HEK293 (cell line): ENCODE data around the gene MAML3.

Source experiments
- CTCF ChIA-PET: fragments of 350-600 bp; formaldehyde crosslinking; extraction: SDS; loops from one replicate; lab custom pipeline; 2021; ENCODE audit warnings: antibody characterized with exemption; lab: Yijun Ruan, JAX
- POLR2A ChIA-PET: fragments of 300-600 bp; formaldehyde crosslinking; extraction: SDS; loops from one replicate; lab custom pipeline; 2020; ENCODE audit warnings: antibody characterized with exemption, inconsistent platforms; lab: Yijun Ruan, JAX
- H3K27ac ChIP-seq: fragments of 200-500 bp; sonication (Bioruptor generic); 2 replicates; pipeline ENCODE4 v1.5.1; 2014; ENCODE audit warnings: low read depth, low read length, control low read depth, inconsistent platforms; ENCODE audit errors: extremely low read depth
- H3K36me3 ChIP-seq, 2 experiments: fragments of 200-500 bp in 1 of 2; sonication (Bioruptor generic) in 1 of 2; 1 replicate in 1 of 2; 2 replicates in 1 of 2; pipeline ENCODE4 v1.5.1; 2014 to 2017; ENCODE audit warnings: inconsistent platforms in 2 of 2, low read length in 2 of 2; ENCODE audit not compliant: control insufficient read depth in 2 of 2, insufficient read depth in 1 of 2
- H3K4me1 ChIP-seq: fragments of 200-500 bp; sonication (Bioruptor generic); 2 replicates; pipeline ENCODE4 v1.5.1; 2014; ENCODE audit warnings: mild to moderate bottlenecking, low read length, inconsistent platforms; ENCODE audit not compliant: control insufficient read depth, insufficient read depth
- H3K4me3 ChIP-seq: 2 replicates; pipeline ENCODE4 v1.5.1; 2011; ENCODE audit warnings: low read depth, mild to moderate bottlenecking, control low read depth, low read length, moderate library complexity
- H3K9me3 ChIP-seq: fragments of 200-500 bp; sonication (Bioruptor generic); 2 replicates; pipeline ENCODE4 v1.5.1; 2014; ENCODE audit warnings: low read depth, low read length, inconsistent platforms; ENCODE audit not compliant: control insufficient read depth, insufficient read depth
- GFI1B ChIP-seq: fragments of 450-650 bp; formaldehyde crosslinking; IDR thresholded peaks from 2 replicates; pipeline ENCODE4 v1.5.1; 2016; ENCODE audit warnings: missing biosample characterization, missing genetic modification characterization
- GLI4 ChIP-seq: fragments of 450-650 bp; formaldehyde crosslinking; IDR thresholded peaks from 2 replicates; pipeline ENCODE4 v1.5.1; 2016; ENCODE audit warnings: missing biosample characterization, missing genetic modification characterization
- IKZF3 ChIP-seq: fragments of 450-650 bp; IDR thresholded peaks from 2 replicates; pipeline ENCODE4 v1.5.0; 2018; ENCODE audit warnings: missing biosample characterization, mild to moderate bottlenecking, missing genetic modification characterization, moderate library complexity
- INSM2 ChIP-seq: fragments of 450-650 bp; formaldehyde crosslinking; IDR thresholded peaks from 2 replicates; pipeline ENCODE4 v1.5.1; 2016; ENCODE audit warnings: missing biosample characterization, missing genetic modification characterization
- MZF1 ChIP-seq: fragments of 450-650 bp; formaldehyde crosslinking; IDR thresholded peaks from 2 replicates; pipeline ENCODE4 v1.5.1; 2017; ENCODE audit warnings: missing biosample characterization, missing genetic modification characterization, borderline replicate concordance
- PRDM10 ChIP-seq: fragments of 450-650 bp; formaldehyde crosslinking; IDR thresholded peaks from 2 replicates; pipeline ENCODE4 v1.5.1; 2016; ENCODE audit warnings: missing biosample characterization, missing genetic modification characterization
- SETDB1 ChIP-seq: IDR thresholded peaks from one replicate; pipeline ENCODE4 v1.6.1; 2017; ENCODE audit warnings: mild to moderate bottlenecking, low read length, moderate library complexity, mixed read lengths; ENCODE audit not compliant: insufficient read length
- ZNF114 ChIP-seq: fragments of 450-650 bp; formaldehyde crosslinking; IDR thresholded peaks from 2 replicates; pipeline ENCODE4 v1.5.0; 2017; ENCODE audit warnings: missing biosample characterization, missing genetic modification characterization
- ZNF341 ChIP-seq: fragments of 450-650 bp; formaldehyde crosslinking; IDR thresholded peaks from 2 replicates; pipeline ENCODE4; 2016; ENCODE audit warnings: low read depth, missing biosample characterization, missing genetic modification characterization
- ZNF366 ChIP-seq: fragments of 450-650 bp; formaldehyde crosslinking; conservative IDR thresholded peaks from 2 replicates; pipeline ENCODE4 v1.5.1; 2016; ENCODE audit warnings: missing biosample characterization, missing genetic modification characterization
- ZNF514 ChIP-seq: fragments of 450-650 bp; formaldehyde crosslinking; IDR thresholded peaks from 2 replicates; pipeline ENCODE4 v1.5.1; 2016; ENCODE audit warnings: missing biosample characterization, missing genetic modification characterization
- ZNF549 ChIP-seq: fragments of 450-650 bp; IDR thresholded peaks from 2 replicates; pipeline ENCODE4 v1.5.1; 2018; ENCODE audit warnings: missing biosample characterization, missing genetic modification characterization, mild to moderate bottlenecking, inconsistent platforms, moderate library complexity
- ZNF624 ChIP-seq: fragments of 450-650 bp; formaldehyde crosslinking; IDR thresholded peaks from 2 replicates; pipeline ENCODE4 v1.5.1; 2017; ENCODE audit warnings: missing biosample characterization, missing genetic modification characterization
- ZNF664 ChIP-seq: fragments of 450-650 bp; formaldehyde crosslinking; IDR thresholded peaks from 2 replicates; pipeline ENCODE4 v1.5.1; 2016; ENCODE audit warnings: missing biosample characterization, missing genetic modification characterization
- ZNF677 ChIP-seq: fragments of 450-650 bp; IDR thresholded peaks from 2 replicates; pipeline ENCODE4 v1.5.0; 2018; ENCODE audit warnings: missing biosample characterization, mild to moderate bottlenecking, missing genetic modification characterization, moderate library complexity
- ZNF707 ChIP-seq: fragments of 450-650 bp; formaldehyde crosslinking; IDR thresholded peaks from 2 replicates; pipeline ENCODE4 v1.5.1; 2016; ENCODE audit warnings: missing biosample characterization, missing genetic modification characterization
- ZNF792 ChIP-seq: fragments of 450-650 bp; formaldehyde crosslinking; IDR thresholded peaks from 2 replicates; pipeline ENCODE4 v1.5.1; 2016; ENCODE audit warnings: missing biosample characterization, missing genetic modification characterization
- ZNF843 ChIP-seq: fragments of 450-650 bp; formaldehyde crosslinking; IDR thresholded peaks from 2 replicates; pipeline ENCODE4 v1.5.1; 2016; ENCODE audit warnings: missing biosample characterization, missing genetic modification characterization
- TF ChIP-seq, protein P1 (sequence below): fragments of 450-650 bp; formaldehyde crosslinking; IDR thresholded peaks from 2 replicates; pipeline ENCODE4 v1.5.1; 2016; ENCODE audit warnings: missing biosample characterization, missing genetic modification characterization
- TF ChIP-seq, protein P2 (sequence below): fragments of 450-650 bp; formaldehyde crosslinking; conservative IDR thresholded peaks from 2 replicates; pipeline ENCODE4 v1.5.1; 2016; ENCODE audit warnings: low read depth, missing biosample characterization, missing genetic modification characterization

The MAML3 gene

DNA sequence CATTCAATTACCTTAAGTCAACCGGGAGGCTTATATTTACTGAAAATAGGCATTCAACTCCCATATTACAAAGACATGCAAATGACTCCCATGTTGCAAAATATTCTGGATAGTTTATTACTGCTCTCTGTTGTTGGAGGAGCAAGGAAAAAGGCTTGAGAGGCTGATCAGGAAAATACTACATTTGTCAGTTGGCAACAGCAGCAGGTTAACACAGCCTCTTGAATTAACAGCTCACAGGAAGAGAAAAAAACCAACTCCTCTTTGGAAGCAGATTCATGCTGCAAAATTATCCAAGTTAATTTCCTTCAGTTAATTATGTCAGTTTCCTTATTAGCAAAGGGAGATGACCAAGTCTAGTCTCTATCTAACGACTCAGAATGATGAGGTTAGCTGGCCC lies 238.9 kb downstream of the MAML3 start:
- Histone ChIP-seq H3K27ac (no peak overlapping the region), H3K9me3 (no peaks in the 10 kb centered on the region), H3K4me1 (peaks cover 10% of the 10 kb centered on the region; the same call in 1 of the 2 replicates), H3K36me3 (no peaks in the 10 kb centered on the region), H3K4me3 (no peak overlapping the region)
- CTCF ChIA-PET: interaction anchor here (0.6 kb wide), 1 partner anchor 10 kb away, joined by 5 read pairs; no protein-coding TSS in a partner anchor
- POLR2A ChIA-PET: no interaction called here
- TF ChIP-seq, protein P1, sequence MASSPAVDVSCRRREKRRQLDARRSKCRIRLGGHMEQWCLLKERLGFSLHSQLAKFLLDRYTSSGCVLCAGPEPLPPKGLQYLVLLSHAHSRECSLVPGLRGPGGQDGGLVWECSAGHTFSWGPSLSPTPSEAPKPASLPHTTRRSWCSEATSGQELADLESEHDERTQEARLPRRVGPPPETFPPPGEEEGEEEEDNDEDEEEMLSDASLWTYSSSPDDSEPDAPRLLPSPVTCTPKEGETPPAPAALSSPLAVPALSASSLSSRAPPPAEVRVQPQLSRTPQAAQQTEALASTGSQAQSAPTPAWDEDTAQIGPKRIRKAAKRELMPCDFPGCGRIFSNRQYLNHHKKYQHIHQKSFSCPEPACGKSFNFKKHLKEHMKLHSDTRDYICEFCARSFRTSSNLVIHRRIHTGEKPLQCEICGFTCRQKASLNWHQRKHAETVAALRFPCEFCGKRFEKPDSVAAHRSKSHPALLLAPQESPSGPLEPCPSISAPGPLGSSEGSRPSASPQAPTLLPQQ: no peak
- TF ChIP-seq ZNF114 (tag by site-specific recombination) (no peak), SETDB1 (no peak), ZNF366 (tag by site-specific recombination) (no peak), ZNF664 (no peak), ZNF624 (no peak), ZNF792 (tag by site-specific recombination) (no peak), IKZF3 (tag by site-specific recombination) (no peak), ZNF707 (tag by site-specific recombination) (no peak), MZF1 (tag by site-specific recombination) (no peak), GLI4 (tag by site-specific recombination) (no peak), GFI1B (no peak), ZNF341 (tag by site-specific recombination) (no peak), ZNF514 (tag by site-specific recombination) (no peak), INSM2 (tag by site-specific recombination) (no peak), ZNF677 (tag by site-specific recombination) (no peak), PRDM10 (tag by site-specific recombination) (no peak), ZNF843 (tag by site-specific recombination) (no peak), ZNF549 (tag by site-specific recombination) (no peak)
- TF ChIP-seq, protein P2, sequence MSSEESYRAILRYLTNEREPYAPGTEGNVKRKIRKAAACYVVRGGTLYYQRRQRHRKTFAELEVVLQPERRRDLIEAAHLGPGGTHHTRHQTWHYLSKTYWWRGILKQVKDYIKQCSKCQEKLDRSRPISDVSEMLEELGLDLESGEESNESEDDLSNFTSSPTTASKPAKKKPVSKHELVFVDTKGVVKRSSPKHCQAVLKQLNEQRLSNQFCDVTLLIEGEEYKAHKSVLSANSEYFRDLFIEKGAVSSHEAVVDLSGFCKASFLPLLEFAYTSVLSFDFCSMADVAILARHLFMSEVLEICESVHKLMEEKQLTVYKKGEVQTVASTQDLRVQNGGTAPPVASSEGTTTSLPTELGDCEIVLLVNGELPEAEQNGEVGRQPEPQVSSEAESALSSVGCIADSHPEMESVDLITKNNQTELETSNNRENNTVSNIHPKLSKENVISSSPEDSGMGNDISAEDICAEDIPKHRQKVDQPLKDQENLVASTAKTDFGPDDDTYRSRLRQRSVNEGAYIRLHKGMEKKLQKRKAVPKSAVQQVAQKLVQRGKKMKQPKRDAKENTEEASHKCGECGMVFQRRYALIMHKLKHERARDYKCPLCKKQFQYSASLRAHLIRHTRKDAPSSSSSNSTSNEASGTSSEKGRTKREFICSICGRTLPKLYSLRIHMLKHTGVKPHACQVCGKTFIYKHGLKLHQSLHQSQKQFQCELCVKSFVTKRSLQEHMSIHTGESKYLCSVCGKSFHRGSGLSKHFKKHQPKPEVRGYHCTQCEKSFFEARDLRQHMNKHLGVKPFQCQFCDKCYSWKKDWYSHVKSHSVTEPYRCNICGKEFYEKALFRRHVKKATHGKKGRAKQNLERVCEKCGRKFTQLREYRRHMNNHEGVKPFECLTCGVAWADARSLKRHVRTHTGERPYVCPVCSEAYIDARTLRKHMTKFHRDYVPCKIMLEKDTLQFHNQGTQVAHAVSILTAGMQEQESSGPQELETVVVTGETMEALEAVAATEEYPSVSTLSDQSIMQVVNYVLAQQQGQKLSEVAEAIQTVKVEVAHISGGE (tag by site-specific recombination): no peak
